ENCODE results near the gene KIF26A.

DNA sequence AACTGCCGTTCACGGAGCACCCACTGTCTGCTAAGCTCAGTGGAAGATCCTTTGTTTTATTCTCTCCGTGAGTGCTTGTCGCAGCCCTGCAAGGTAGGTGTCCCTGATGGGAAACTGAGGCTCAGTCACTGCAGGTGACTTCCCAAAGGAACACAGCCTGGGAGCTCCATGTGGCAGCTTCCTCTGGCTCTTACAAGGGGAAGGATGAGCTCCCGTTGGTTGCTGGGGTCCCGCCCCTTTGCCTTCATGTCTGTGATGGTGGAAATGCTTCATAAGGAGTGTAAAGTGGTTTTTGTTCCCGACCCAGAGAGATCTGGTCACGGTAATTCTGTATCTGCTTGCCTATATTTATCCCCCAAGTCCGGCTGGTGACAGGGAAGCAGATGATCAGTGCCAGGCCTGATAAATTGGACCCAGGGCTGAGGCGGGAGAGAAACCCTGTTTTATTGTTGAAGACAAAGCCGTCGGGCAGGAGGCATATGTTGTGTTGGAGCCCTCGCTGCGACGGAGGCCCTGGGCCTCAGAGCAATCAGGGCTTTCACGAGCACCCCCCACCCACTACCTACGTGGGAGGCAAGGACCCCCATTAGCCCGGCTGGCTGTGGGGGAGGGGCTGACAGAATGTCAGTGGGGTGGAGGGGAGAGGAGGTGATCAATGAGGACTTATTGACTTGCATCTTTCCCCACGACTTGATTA, 91.9 kb downstream of the KIF26A start:
- TF ChIP-seq EZH2 (IDR thresholded peaks at IDR 0.05; ENCODE audit: borderline replicate concordance) (no peak), EZH2phosphoT487 (IDR thresholded peaks at IDR 0.05; ENCODE audit: low read depth, severe bottlenecking, unreplicated experiment) (no peak)
- TF ChIP-seq, protein P1, sequence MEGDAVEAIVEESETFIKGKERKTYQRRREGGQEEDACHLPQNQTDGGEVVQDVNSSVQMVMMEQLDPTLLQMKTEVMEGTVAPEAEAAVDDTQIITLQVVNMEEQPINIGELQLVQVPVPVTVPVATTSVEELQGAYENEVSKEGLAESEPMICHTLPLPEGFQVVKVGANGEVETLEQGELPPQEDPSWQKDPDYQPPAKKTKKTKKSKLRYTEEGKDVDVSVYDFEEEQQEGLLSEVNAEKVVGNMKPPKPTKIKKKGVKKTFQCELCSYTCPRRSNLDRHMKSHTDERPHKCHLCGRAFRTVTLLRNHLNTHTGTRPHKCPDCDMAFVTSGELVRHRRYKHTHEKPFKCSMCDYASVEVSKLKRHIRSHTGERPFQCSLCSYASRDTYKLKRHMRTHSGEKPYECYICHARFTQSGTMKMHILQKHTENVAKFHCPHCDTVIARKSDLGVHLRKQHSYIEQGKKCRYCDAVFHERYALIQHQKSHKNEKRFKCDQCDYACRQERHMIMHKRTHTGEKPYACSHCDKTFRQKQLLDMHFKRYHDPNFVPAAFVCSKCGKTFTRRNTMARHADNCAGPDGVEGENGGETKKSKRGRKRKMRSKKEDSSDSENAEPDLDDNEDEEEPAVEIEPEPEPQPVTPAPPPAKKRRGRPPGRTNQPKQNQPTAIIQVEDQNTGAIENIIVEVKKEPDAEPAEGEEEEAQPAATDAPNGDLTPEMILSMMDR (IDR thresholded peaks at IDR 0.05; ENCODE audit: poor library complexity): no peak

Measured in hepatocyte (in vitro differentiated cells).